Parathyroid adenoma (tissue), 2 donors: ENCODE data around the gene JAK1.

Source experiments
- H2AFZ ChIP-seq: fragments of 300-600 bp; sonication (generic); one replicate; pipeline ENCODE4 v1.7.0; 2017; ENCODE audit warnings: antibody characterized with exemption, mild to moderate bottlenecking
- H3K27ac ChIP-seq: fragments of 300-600 bp; sonication (generic); one replicate; pipeline ENCODE4 v1.7.0; 2017
- H3K27me3 ChIP-seq: fragments of 300-600 bp; sonication (generic); one replicate; pipeline ENCODE4 v1.7.0; 2017; ENCODE audit warnings: low read length; ENCODE audit not compliant: control insufficient read depth, insufficient read depth
- H3K36me3 ChIP-seq: fragments of 300-600 bp; sonication (generic); one replicate; pipeline ENCODE4 v1.7.0; 2017; ENCODE audit warnings: low read length; ENCODE audit not compliant: control insufficient read depth, insufficient read depth
- H3K4me1 ChIP-seq: fragments of 300-600 bp; sonication (generic); one replicate; pipeline ENCODE4 v1.7.0; 2017; ENCODE audit warnings: control low read depth
- H3K4me2 ChIP-seq: fragments of 300-600 bp; sonication (generic); one replicate; pipeline ENCODE4 v1.7.0; 2017; ENCODE audit warnings: low read length
- H3K4me3 ChIP-seq: fragments of 300-600 bp; sonication (generic); one replicate; pipeline ENCODE4 v1.7.0; 2017; ENCODE audit warnings: low read depth, low read length
- H3K79me2 ChIP-seq: fragments of 300-600 bp; sonication (generic); one replicate; pipeline ENCODE4 v1.7.0; 2017; ENCODE audit warnings: control low read depth
- H3K9ac ChIP-seq: fragments of 300-600 bp; sonication (generic); one replicate; pipeline ENCODE4 v1.7.0; 2017; ENCODE audit warnings: mild to moderate bottlenecking
- H3K9me3 ChIP-seq: fragments of 300-600 bp; sonication (generic); one replicate; pipeline ENCODE4 v1.7.0; 2017; ENCODE audit warnings: low read length; ENCODE audit not compliant: control insufficient read depth
- TF ChIP-seq, protein P1 (sequence below): fragments of 300-600 bp; sonication (generic); IDR thresholded peaks from one replicate; pipeline ENCODE4 v1.7.0; 2017; ENCODE audit warnings: antibody characterized with exemption, mild to moderate bottlenecking
- donor health status: primary hyperparathyroidism.

Gene JAK1

DNA sequence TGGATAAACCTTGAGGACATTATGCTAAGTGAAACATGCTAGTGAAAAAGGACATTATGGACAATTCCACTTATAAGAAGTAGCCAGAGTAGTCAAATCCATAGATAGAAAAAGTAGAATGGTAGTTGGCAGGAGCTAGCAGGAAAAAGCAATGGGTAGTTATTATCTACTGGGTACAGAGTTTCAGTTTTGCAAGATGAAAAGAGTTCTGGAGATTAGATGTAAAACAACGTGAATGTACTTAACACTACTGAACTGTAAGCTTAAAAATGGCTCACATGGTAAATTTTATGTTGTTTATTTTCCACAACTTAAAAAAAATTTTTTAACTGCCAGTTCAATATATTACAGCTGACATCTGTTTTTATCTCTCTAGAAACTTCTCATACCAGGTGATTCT, 19.4 kb downstream of the JAK1 start:
- Histone ChIP-seq H3K9me3 (no peaks in the 10 kb centered on the region), H3K79me2 (peaks cover 13% of the 10 kb centered on the region), H3K4me2 (no peak overlapping the region), H3K4me1 (peaks cover 6% of the 10 kb centered on the region), H3K9ac (no peak overlapping the region), H3K27ac (no peak overlapping the region), H3K36me3 (no peaks in the 10 kb centered on the region), H3K27me3 (no peaks in the 10 kb centered on the region), H2AFZ (no peak overlapping the region), H3K4me3 (no peak overlapping the region)
- TF ChIP-seq, protein P1, sequence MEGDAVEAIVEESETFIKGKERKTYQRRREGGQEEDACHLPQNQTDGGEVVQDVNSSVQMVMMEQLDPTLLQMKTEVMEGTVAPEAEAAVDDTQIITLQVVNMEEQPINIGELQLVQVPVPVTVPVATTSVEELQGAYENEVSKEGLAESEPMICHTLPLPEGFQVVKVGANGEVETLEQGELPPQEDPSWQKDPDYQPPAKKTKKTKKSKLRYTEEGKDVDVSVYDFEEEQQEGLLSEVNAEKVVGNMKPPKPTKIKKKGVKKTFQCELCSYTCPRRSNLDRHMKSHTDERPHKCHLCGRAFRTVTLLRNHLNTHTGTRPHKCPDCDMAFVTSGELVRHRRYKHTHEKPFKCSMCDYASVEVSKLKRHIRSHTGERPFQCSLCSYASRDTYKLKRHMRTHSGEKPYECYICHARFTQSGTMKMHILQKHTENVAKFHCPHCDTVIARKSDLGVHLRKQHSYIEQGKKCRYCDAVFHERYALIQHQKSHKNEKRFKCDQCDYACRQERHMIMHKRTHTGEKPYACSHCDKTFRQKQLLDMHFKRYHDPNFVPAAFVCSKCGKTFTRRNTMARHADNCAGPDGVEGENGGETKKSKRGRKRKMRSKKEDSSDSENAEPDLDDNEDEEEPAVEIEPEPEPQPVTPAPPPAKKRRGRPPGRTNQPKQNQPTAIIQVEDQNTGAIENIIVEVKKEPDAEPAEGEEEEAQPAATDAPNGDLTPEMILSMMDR, result no peak

DNA sequence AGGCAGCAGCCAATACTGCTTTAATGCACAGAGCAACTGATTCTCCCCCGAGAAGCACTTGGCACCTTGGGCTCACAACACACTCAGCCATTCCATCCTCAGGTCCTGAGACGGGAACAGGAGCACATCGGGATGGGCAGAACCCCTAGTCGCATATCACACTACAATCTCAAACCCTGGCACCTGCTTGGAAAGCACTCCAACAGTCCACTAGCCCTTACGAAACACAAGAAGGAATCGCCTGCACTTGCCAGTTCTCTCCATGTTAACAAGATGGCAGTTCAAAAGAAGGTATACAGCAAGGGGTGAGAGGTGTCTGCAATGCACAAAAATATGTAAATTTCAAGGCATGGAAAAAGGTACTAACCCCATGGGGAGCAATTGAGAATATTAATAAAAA, 21.4 kb downstream of the JAK1 start:
- H2AFZ ChIP-seq, result no peak overlapping the region
- no peaks in the 10 kb centered on the region for H3K9me3 ChIP-seq
- no peak overlapping the region for H3K4me2 ChIP-seq
- no peaks in the 10 kb centered on the region for H3K27me3 ChIP-seq
- H3K4me1 ChIP-seq, result peaks cover 4% of the 10 kb centered on the region
- peaks cover 15% of the 10 kb centered on the region for H3K79me2 ChIP-seq
- no peak overlapping the region for H3K4me3 ChIP-seq
- TF ChIP-seq, protein P1, result no peak
- H3K27ac ChIP-seq, result no peak overlapping the region
- no peak overlapping the region for H3K9ac ChIP-seq
- H3K36me3 ChIP-seq, result no peaks in the 10 kb centered on the region

DNA sequence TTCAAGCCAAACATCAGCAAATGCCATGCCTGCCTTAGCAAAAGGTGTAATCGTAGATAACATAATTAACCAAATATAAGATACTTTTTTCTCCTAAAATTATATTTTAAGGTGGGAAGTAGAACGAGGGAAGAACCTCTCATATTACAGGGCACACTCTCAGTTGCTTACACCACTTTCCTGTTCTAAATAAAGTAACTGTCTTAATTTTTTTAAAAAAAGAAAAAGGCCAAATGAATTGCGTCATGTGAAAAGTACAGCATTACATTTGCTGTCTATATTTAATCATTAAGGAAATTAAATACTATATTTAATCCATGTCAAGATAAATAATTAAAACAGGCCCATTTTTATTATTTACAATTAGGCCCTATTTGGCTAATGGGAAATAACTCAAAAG, 23.7 kb downstream of the JAK1 start:
- TF ChIP-seq, protein P1, result no peak
- peaks cover 18% of the 10 kb centered on the region for H3K79me2 ChIP-seq
- H3K9me3 ChIP-seq, result no peaks in the 10 kb centered on the region
- no peak overlapping the region for H2AFZ ChIP-seq
- H3K9ac ChIP-seq, result no peak overlapping the region
- H3K36me3 ChIP-seq, result no peaks in the 10 kb centered on the region
- H3K27me3 ChIP-seq, result no peaks in the 10 kb centered on the region
- H3K27ac ChIP-seq, result no peak overlapping the region
- no peaks in the 10 kb centered on the region for H3K4me1 ChIP-seq
- no peak overlapping the region for H3K4me2 ChIP-seq
- no peak overlapping the region for H3K4me3 ChIP-seq

DNA sequence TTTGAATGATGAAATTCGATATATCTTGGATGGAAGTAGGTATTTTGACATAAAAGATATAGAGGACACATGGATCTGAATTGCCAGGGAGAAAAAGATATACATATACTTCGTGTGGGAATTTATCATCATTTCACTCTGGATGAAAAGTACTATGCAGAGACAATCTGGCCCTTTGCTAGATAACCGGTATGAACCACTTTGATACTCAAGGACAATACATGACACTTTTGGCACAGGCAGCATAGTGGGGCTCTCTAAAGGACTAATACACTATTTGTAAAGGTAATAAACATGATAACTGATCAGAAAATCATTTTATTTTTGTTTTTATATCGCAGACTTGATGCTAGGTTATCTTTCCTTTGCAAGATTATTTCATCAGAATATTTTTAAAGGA, 24.2 kb downstream of the JAK1 start:
- Histone ChIP-seq H3K79me2 (peaks cover 18% of the 10 kb centered on the region), H3K9ac (no peak overlapping the region), H2AFZ (no peak overlapping the region), H3K36me3 (no peaks in the 10 kb centered on the region), H3K9me3 (no peaks in the 10 kb centered on the region), H3K4me3 (no peak overlapping the region), H3K27me3 (no peaks in the 10 kb centered on the region), H3K27ac (no peak overlapping the region), H3K4me2 (no peak overlapping the region), H3K4me1 (no peaks in the 10 kb centered on the region)
- TF ChIP-seq, protein P1, result no peak

DNA sequence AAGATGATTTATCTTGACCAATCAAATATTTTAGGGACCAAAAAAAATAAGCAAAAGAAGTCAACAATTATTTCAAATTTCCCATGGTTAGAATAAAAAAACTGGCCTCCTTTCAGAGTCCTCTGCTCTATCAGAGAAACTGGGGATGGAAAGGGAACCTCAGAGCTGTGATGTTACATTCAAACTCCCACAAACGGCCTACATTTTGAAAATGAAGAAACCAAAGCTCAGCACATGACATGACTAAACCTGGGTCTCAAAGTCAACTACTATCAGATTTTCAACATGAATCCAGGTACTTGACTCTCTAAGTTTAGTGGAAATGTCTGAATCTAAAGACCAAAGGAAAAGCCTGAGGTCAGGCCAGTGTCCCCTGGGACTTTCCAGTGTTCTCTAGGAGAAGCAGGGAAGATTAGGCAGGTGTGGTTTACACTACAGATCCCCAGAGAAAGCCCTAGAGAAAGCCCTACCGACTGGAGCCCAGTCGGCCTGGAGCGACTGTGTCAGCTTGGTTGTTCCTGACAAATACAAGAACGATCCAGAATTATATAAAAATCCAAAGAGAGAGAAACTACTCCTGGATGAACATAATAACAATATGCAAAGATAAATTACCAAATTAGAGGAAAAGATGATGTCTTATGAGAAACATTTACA, 24.8 kb downstream of the JAK1 start:
- H2AFZ ChIP-seq, result no peak overlapping the region
- no peak overlapping the region for H3K4me3 ChIP-seq
- H3K9ac ChIP-seq, result no peak overlapping the region
- no peak overlapping the region for H3K27ac ChIP-seq
- H3K4me2 ChIP-seq, result no peak overlapping the region
- H3K4me1 ChIP-seq, result no peaks in the 10 kb centered on the region
- TF ChIP-seq, protein P1, result no peak
- no peaks in the 10 kb centered on the region for H3K9me3 ChIP-seq
- peaks cover 15% of the 10 kb centered on the region for H3K79me2 ChIP-seq
- no peaks in the 10 kb centered on the region for H3K36me3 ChIP-seq
- no peaks in the 10 kb centered on the region for H3K27me3 ChIP-seq
